Suppressor macrophage (primary cell): Measurements from ENCODE around the gene PCDHGB7.
"Not testable (repeated sequence)": the region's sequence is repeated elsewhere in the genome, so short reads cannot be mapped to it uniquely, and the experiment has no call there.

Experiments used
- DNase-seq, 4 experiments: peaks; one replicate each; pipeline ENCODE4 v3.0.0-alpha.2; 2020 to 2022

Gene PCDHGB7

DNA sequence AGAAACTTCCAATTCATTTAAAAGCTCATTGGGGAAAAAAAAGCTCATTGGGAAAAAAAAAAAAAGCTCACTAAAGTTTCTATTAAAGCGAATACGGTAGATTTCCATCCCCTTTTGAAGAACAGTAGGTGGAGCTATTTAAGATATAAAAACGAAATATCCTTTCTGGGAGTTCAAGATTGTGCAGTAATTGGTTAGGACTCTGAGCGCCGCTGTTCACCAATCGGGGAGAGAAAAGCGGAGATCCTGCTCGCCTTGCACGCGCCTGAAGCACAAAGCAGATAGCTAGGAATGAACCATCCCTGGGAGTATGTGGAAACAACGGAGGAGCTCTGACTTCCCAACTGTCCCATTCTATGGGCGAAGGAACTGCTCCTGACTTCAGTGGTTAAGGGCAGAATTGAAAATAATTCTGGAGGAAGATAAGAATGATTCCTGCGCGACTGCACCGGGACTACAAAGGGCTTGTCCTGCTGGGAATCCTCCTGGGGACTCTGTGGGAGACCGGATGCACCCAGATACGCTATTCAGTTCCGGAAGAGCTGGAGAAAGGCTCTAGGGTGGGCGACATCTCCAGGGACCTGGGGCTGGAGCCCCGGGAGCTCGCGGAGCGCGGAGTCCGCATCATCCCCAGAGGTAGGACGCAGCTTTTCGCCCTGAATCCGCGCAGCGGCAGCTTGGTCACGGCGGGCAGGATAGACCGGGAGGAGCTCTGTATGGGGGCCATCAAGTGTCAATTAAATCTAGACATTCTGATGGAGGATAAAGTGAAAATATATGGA lies 13.0 kb downstream of the PCDHGB7 start, which contains the start of gene PCDHGA12:
Gene PCDHGA12 (plus strand): TSS at position 176 of the 782 bp plus-strand sequence. CDS start 253 bp downstream, at position 429.
- peak; percentile 74 to 90 (median 86) for DNase-seq

GRCh38 chr5:141431286-141431685 lies 13.8 kb downstream of the PCDHGB7 start:
- peak; percentile 5 to 45 (median 38) for DNase-seq

DNA sequence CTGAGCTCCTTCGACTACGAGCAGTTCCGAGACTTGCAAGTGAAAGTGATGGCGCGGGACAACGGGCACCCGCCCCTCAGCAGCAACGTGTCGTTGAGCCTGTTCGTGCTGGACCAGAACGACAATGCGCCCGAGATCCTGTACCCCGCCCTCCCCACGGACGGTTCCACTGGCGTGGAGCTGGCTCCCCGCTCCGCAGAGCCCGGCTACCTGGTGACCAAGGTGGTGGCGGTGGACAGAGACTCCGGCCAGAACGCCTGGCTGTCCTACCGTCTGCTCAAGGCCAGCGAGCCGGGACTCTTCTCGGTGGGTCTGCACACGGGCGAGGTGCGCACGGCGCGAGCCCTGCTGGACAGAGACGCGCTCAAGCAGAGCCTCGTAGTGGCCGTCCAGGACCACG lies 14.8 kb downstream of the PCDHGB7 start:
- not testable (repeated sequence) for DNase-seq

DNA sequence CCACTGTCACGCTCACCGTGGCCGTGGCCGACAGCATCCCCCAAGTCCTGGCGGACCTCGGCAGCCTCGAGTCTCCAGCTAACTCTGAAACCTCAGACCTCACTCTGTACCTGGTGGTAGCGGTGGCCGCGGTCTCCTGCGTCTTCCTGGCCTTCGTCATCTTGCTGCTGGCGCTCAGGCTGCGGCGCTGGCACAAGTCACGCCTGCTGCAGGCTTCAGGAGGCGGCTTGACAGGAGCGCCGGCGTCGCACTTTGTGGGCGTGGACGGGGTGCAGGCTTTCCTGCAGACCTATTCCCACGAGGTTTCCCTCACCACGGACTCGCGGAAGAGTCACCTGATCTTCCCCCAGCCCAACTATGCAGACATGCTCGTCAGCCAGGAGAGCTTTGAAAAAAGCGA lies 15.2 kb downstream of the PCDHGB7 start:
- not testable (repeated sequence) for DNase-seq

GRCh38 chr5:141434006-141434405 lies 16.5 kb downstream of the PCDHGB7 start:
- DNase-seq, result no peak

GRCh38 chr5:141437221-141437620 lies 19.7 kb downstream of the PCDHGB7 start:
- no peak for DNase-seq

GRCh38 chr5:141439411-141440141 lies 22.1 kb downstream of the PCDHGB7 start:
- no peak for DNase-seq

DNA sequence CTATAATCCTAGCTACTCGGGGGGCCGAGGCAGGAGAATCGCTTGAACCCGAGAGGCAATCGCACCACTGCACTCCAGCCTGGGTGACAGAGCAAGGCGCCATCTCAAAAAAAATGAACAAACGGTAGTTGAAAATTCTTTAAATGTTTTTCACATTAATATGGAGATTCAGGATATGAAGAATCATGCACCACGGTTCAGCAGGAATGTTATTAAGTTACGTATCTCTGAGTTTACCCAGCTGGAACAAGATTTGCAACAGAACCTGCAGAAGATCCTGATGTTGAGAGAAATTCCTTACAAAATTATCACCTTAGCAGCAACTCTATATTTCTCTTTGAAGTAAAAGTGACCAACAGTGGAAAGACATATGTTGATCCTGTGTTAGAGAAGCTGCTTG lies 22.9 kb downstream of the PCDHGB7 start:
- no peak for DNase-seq

GRCh38 chr5:141441571-141442170 lies 24.2 kb downstream of the PCDHGB7 start:
- no peak for DNase-seq

GRCh38 chr5:141465351-141465750 lies 47.9 kb downstream of the PCDHGB7 start:
- DNase-seq, result no peak
